ENCODE results near the gene FARS2.

Gene FARS2

DNA sequence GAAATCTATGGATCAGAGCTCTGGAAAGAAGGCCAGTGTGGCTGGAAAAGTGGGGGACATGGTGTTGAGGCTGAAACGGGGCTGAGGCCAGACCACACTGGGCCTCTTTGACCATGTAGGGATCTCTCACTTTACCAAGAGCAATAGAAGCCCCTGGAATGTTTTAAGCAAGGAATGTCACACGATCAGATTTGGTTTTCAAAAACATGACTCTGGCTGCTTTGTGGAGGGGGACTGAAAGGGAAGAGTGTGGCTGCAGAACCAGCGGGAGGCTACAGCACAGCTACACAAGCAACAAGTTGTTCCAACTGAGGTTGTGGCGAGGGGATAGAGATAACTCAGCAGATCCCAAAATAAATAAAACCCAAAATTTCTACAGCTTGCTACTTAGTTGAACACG is 399.5 kb downstream of the FARS2 start:
- TF ChIP-seq ZNF274 (IDR thresholded peaks at IDR 0.05; ENCODE audit: low read depth, low read length) = no peak
- H3K4me3 ChIP-seq (ENCODE audit: low read length) = no peak overlapping the region

DNA sequence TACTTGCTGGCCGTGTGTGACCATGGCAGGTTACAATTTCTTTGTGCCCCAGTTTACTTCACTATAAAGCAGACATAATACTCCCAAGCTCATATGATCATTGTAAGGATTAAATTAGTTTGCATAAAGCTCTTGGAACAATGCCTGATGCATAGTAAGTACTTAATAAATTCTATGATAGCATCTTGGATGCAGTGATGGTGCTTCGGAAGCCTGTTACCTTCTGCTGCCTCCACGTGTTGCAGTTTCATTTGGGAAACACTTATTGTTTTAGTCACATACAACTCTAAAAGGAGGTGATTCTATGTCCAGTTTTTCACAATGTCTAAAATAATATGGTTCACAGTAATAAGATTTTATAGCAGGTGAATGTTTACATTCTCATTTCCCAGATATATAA is 401.5 kb downstream of the FARS2 start:
- no peak for TF ChIP-seq ZNF274 (IDR thresholded peaks at IDR 0.05; ENCODE audit: low read depth, low read length)
- no peak overlapping the region for H3K4me3 ChIP-seq (ENCODE audit: low read length)

- H3K4me3 ChIP-seq (ENCODE audit: low read length) = no peak overlapping the region
- TF ChIP-seq ZNF274 (IDR thresholded peaks at IDR 0.05; ENCODE audit: low read depth, low read length) = no peak
These were observed 401.9 kb downstream of the FARS2 start for GRCh38 chr6:5663259-5663658.

GRCh38 chr6:5663739-5664138 is 402.4 kb downstream of the FARS2 start:
- TF ChIP-seq ZNF274 (IDR thresholded peaks at IDR 0.05; ENCODE audit: low read depth, low read length) = no peak
- H3K4me3 ChIP-seq (ENCODE audit: low read length) = no peak overlapping the region

GRCh38 chr6:5664149-5664548 is 402.8 kb downstream of the FARS2 start:
- no peak overlapping the region for H3K4me3 ChIP-seq (ENCODE audit: low read length)
- no peak for TF ChIP-seq ZNF274 (IDR thresholded peaks at IDR 0.05; ENCODE audit: low read depth, low read length)

DNA sequence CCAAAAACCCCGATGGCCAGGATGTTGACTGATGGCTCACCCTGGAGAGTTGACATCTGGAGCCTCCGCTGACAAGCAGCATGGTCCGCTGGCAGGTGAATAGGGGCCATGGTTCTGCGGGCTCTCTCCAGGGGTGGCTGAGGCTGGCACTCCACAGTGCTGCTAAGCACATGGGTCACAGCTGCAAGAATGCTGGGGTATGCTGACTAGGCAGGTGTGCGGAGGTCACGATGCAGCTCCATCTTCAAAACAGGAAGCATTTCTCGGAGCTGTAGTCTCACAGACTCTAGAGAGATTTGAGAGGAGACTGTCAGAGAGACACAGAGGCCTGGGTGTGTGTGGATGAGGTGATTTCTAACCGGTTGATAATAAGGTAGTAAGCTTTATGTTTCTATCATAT is 403.9 kb downstream of the FARS2 start:
- no peak overlapping the region for H3K4me3 ChIP-seq (ENCODE audit: low read length)
- no peak for TF ChIP-seq ZNF274 (IDR thresholded peaks at IDR 0.05; ENCODE audit: low read depth, low read length)

DNA sequence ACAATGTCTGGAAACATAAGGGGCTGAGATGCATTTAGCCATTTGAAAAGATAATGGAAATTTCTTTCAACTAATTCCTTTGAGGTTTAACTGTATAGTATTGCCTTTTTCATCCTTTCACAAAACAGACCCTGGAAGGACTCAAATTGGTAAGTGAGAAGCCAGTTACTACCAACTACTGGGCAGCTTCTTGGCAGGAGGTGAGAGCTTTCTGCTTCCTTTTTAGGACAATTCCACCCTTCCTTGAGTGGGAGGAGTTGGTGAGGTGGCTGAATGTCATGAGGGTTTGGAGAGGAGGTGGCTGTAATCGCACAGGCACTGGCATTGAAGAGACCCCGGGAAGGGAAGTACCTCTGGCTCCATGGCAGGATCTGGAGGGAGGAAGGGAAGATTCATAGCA is 404.4 kb downstream of the FARS2 start:
- H3K4me3 ChIP-seq (ENCODE audit: low read length) = no peak overlapping the region
- no peak for TF ChIP-seq ZNF274 (IDR thresholded peaks at IDR 0.05; ENCODE audit: low read depth, low read length)

- no peak for TF ChIP-seq ZNF274 (IDR thresholded peaks at IDR 0.05; ENCODE audit: low read depth, low read length)
- no peak overlapping the region for H3K4me3 ChIP-seq (ENCODE audit: low read length)
These were observed 405.4 kb downstream of the FARS2 start for GRCh38 chr6:5666695-5667094.

GRCh38 chr6:5667737-5668136 is 406.4 kb downstream of the FARS2 start:
- no peak for TF ChIP-seq ZNF274 (IDR thresholded peaks at IDR 0.05; ENCODE audit: low read depth, low read length)
- no peak overlapping the region for H3K4me3 ChIP-seq (ENCODE audit: low read length)

DNA sequence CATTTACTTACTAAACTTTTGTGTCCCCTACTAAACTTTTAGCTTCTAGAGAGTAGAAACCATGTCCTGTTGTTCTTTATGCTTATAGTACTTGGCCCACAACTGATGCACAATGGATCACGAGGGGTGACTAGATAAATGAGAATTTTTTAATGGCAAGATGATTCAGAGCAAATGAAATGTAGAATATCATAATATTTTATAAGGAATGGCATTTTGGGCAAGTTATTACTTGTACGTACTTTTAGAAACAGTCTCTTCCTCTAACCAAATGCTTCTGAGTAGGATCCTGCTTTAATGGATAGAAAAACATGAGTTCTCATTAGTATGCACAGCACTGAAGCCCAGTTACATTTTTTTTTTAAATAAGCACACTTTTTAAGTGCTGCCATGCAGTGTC is 409.1 kb downstream of the FARS2 start:
- no peak overlapping the region for H3K4me3 ChIP-seq (ENCODE audit: low read length)
- TF ChIP-seq ZNF274 (IDR thresholded peaks at IDR 0.05; ENCODE audit: low read depth, low read length) = no peak

- no peak for TF ChIP-seq ZNF274 (IDR thresholded peaks at IDR 0.05; ENCODE audit: low read depth, low read length)
- no peak overlapping the region for H3K4me3 ChIP-seq (ENCODE audit: low read length)
These were observed 409.7 kb downstream of the FARS2 start for GRCh38 chr6:5670811-5671561.

DNA sequence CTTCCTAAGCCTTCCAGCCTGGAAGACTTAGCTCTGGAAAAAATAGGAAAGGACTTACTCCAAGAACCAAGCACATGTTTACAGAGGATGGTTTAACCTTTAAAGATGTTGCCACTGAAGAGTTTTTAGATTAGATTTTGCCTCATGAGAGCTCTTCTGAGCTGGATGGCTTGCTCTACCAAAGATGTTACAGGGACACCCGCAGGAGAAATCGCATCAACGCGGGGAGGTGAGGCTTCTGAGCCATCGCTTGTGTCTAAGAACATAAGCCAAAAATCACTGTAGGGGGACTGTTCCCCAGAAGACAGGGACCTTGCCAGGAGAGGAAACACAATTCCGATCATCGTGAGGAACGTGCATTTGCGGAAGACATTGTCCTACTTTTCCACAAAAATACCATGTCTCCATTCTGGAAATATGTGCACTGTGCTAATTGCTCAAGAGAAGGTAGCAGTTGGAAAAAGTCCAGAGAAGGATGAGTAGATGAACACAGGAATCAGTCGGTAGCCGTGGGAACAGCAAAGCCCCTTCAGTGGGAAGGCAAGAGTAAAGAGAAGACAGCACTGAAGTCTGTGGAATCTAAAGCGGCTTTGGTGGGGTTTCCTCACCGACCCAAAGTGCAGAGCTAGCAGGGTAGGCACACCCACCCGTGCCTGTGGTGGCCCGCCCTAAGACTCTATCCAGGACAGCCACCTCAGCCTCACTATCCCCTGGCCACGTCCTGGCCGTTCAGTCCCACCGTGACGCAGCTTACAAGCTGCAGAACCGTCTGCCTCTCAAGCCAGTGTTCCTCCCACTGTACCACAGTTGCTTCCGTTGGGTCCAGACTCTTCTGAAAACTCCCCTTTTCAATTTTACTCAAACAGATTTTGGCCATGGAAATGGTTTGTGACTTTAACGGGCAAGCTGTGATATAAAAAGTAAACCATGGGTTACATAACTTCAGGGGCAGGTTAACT is 410.6 kb downstream of the FARS2 start:
- no peak overlapping the region for H3K4me3 ChIP-seq (ENCODE audit: low read length)

GRCh38 chr6:5672581-5673011 is 411.3 kb downstream of the FARS2 start:
- TF ChIP-seq ZNF274 (IDR thresholded peaks at IDR 0.05; ENCODE audit: low read depth, low read length) = no peak
- no peak overlapping the region for H3K4me3 ChIP-seq (ENCODE audit: low read length)

More for the DNA sequence above, 410.6 kb downstream of the FARS2 start:
- TF ChIP-seq ZNF274 (IDR thresholded peaks at IDR 0.05; ENCODE audit: low read depth, low read length) = no peak

GRCh38 chr6:5673019-5673790 is 411.9 kb downstream of the FARS2 start:
- no peak overlapping the region for H3K4me3 ChIP-seq (ENCODE audit: low read length)
- TF ChIP-seq ZNF274 (IDR thresholded peaks at IDR 0.05; ENCODE audit: low read depth, low read length) = no peak
